Upper lobe of left lung (tissue), 6 donors: ENCODE data around the gene HIP1. TPM values are rescaled to one million over a fixed set of nuclear protein-coding genes. Genes with fewer than 3 reads are reported as not detected.

ENCODE experiments used
- ATAC-seq, 2 donors: fragments of 200-7000 bp; cut with Tn5 transposase; one replicate each; pipeline ENCODE4 v1.9.1; 2022; ENCODE audit warnings: mild to moderate bottlenecking in 2 of 2, moderate library complexity in 2 of 2; ENCODE audit not compliant: low FRiP score in 2 of 2
- DNase-seq, 2 donors: peaks; one replicate each; pipeline ENCODE4 v3.0.0-alpha.2; 2019 to 2020
- H3K27ac ChIP-seq, 4 donors: fragments of 200-600 bp; sonication (generic); one replicate each; pipeline ENCODE4 v1.5.1; 2016 to 2019
- H3K27me3 ChIP-seq, 4 donors: fragments of 200-600 bp; sonication (generic); one replicate each; pipeline ENCODE4 v1.5.1; 2017 to 2019
- H3K36me3 ChIP-seq, 4 donors: fragments of 200-600 bp; sonication (generic); one replicate each; pipeline ENCODE4 v1.5.1; 2016 to 2019
- H3K4me1 ChIP-seq, 4 donors: fragments of 200-600 bp; sonication (generic); one replicate each; pipeline ENCODE4 v1.5.1; 2018 to 2019
- H3K4me3 ChIP-seq, 4 donors: fragments of 200-600 bp; sonication (generic); one replicate each; pipeline ENCODE4 v1.5.1; 2017 to 2019; ENCODE audit warnings: mild to moderate bottlenecking in 2 of 4, moderate library complexity in 1 of 4
- H3K9me3 ChIP-seq, 4 donors: fragments of 200-600 bp; sonication (generic); one replicate each; pipeline ENCODE4 v1.5.1; 2018 to 2019
- CTCF ChIP-seq, 6 experiments: fragments of 450-650 bp in 4 of 6; fragments of 200-600 bp in 2 of 6; sonication (generic) in 2 of 6; IDR thresholded peaks; one replicate each; pipeline ENCODE4 v1.5.1; 2016 to 2019; ENCODE audit warnings: antibody characterized with exemption in 6 of 6
- EP300 ChIP-seq, 4 donors: sonication (generic); formaldehyde crosslinking; IDR thresholded peaks; one replicate each; pipeline ENCODE4 v1.5.1; 2017; ENCODE audit warnings: antibody characterized with exemption in 4 of 4, control low read depth in 2 of 4
- POLR2A ChIP-seq, 4 donors: fragments of 450-650 bp; IDR thresholded peaks; one replicate each; pipeline ENCODE4 v1.5.1; 2016 to 2017; ENCODE audit warnings: antibody characterized with exemption in 4 of 4, mild to moderate bottlenecking in 2 of 4
- POLR2AphosphoS5 ChIP-seq, 2 donors: sonication (generic); formaldehyde crosslinking; IDR thresholded peaks; one replicate each; pipeline ENCODE4 v1.5.1; 2017; ENCODE audit warnings: antibody characterized with exemption in 2 of 2
- WGBS, 2 donors: methylation state at CpG; one replicate each; pipeline ENCODE4 v1.1.5; 2017 to 2018; 5-methylcytosine and 5-hydroxymethylcytosine counted together
- total RNA-seq, 6 donors: library from RNA; depleted of rRNA in 4 of 6; stranded (reverse); fragments of >200 nt in 4 of 6; gene quantifications; one replicate each; pipeline versions ENCODE4 v1.1.0 to v1.2.1, GENCODE V29; 2016 to 2021
- donor health status: DM: no; HTN: no; CAD: no; lungs with moderate emphysema.
- donor health status: DM: no; HTN: yes; CAD: no; lungs with severe emphysema.

Gene HIP1
- total RNA-seq, 6 donors from 2014 or later = 43.9 to 66.0 (median 55.2) TPM

GRCh38 chr7:75657866-75658265 lies 80.9 kb downstream of the HIP1 start:
- H3K27ac ChIP-seq = peak overlapping the region in 3 of 4 donors; percentile 7 to 64 (median 40)
- no peaks in the 10 kb centered on the region for H3K27me3 ChIP-seq
- ATAC-seq (no peak), DNase-seq (no peak)
- H3K36me3 ChIP-seq = peaks cover 0 to 6% (median 0%) of the 10 kb centered on the region in 4 donors
- no peaks in the 10 kb centered on the region for H3K9me3 ChIP-seq
- TF ChIP-seq POLR2AphosphoS5 (IDR thresholded peaks at IDR 0.05) (no peak), EP300 (IDR thresholded peaks at IDR 0.05) (no peak)
- 80 to 89% methylated on average over 6 of the region's 6 CpGs for WGBS, 2 donors
- H3K4me1 ChIP-seq = no peaks in the 10 kb centered on the region
- no peak overlapping the region for H3K4me3 ChIP-seq

GRCh38 chr7:75656740-75657139 lies 82.0 kb downstream of the HIP1 start:
- ATAC-seq = no peak
- no peaks in the 10 kb centered on the region for H3K27me3 ChIP-seq
- 87 to 94% methylated on average over 7 of the region's 7 CpGs for WGBS, 2 donors

GRCh38 chr7:75655536-75655935 lies 83.2 kb downstream of the HIP1 start:
- 90 to 95% methylated on average over 2 of the region's 2 CpGs for WGBS, 2 donors
- TF ChIP-seq EP300 (IDR thresholded peaks at IDR 0.05) (no peak), POLR2AphosphoS5 (IDR thresholded peaks at IDR 0.05) (no peak), CTCF (IDR thresholded peaks at IDR 0.05) (no peak), POLR2A (IDR thresholded peaks at IDR 0.05) (no peak)
- Histone ChIP-seq H3K4me3 (no peak overlapping the region), H3K36me3 (peaks cover 0 to 6% (median 0%) of the 10 kb centered on the region in 4 donors), H3K4me1 (peaks cover 6 to 9% (median 6%) of the 10 kb centered on the region in 4 donors), H3K27ac (no peak overlapping the region), H3K27me3 (no peaks in the 10 kb centered on the region), H3K9me3 (no peaks in the 10 kb centered on the region)
- no peak for ATAC-seq
- no peak for DNase-seq

More at GRCh38 chr7:75656740-75657139, 82.0 kb downstream of the HIP1 start:
- Histone ChIP-seq H3K36me3 (peaks cover 0 to 6% (median 0%) of the 10 kb centered on the region in 4 donors), H3K4me3 (no peak overlapping the region), H3K4me1 (no peaks in the 10 kb centered on the region), H3K27ac (no peak overlapping the region), H3K9me3 (no peaks in the 10 kb centered on the region)
- no peak for TF ChIP-seq CTCF (IDR thresholded peaks at IDR 0.05)
- TF ChIP-seq POLR2AphosphoS5 (IDR thresholded peaks at IDR 0.05) = no peak
- peak in 1 of 4 donors; percentile 10 for TF ChIP-seq EP300 (IDR thresholded peaks at IDR 0.05)
- TF ChIP-seq POLR2A (IDR thresholded peaks at IDR 0.05) = no peak
- no peak for DNase-seq

GRCh38 chr7:75654855-75655254 lies 83.9 kb downstream of the HIP1 start:
- peaks cover 13 to 16% (median 13%) of the 10 kb centered on the region in 4 donors for H3K4me1 ChIP-seq
- no peaks in the 10 kb centered on the region for H3K9me3 ChIP-seq
- H3K36me3 ChIP-seq = peaks cover 0 to 6% (median 0%) of the 10 kb centered on the region in 4 donors
- TF ChIP-seq EP300 (IDR thresholded peaks at IDR 0.05) = no peak
- TF ChIP-seq POLR2AphosphoS5 (IDR thresholded peaks at IDR 0.05) = no peak
- TF ChIP-seq CTCF (IDR thresholded peaks at IDR 0.05) = no peak
- no peak for TF ChIP-seq POLR2A (IDR thresholded peaks at IDR 0.05)
- H3K4me3 ChIP-seq = no peak overlapping the region
- no peaks in the 10 kb centered on the region for H3K27me3 ChIP-seq
- no peak overlapping the region for H3K27ac ChIP-seq
- 79 to 83% methylated on average over 3 to 4 of the region's 4 CpGs for WGBS, 2 donors
- ATAC-seq (no peak), DNase-seq (no peak)

GRCh38 chr7:75653651-75654050 lies 85.1 kb downstream of the HIP1 start:
- H3K4me3 ChIP-seq = no peak overlapping the region
- no peak for TF ChIP-seq POLR2AphosphoS5 (IDR thresholded peaks at IDR 0.05)
- WGBS, 2 donors = 93 to 100% methylated on average over 3 to 7 of the region's 7 CpGs
- H3K9me3 ChIP-seq = no peaks in the 10 kb centered on the region
- H3K4me1 ChIP-seq = peaks cover 22 to 26% (median 23%) of the 10 kb centered on the region in 4 donors
- DNase-seq (no peak), ATAC-seq (no peak)
- H3K36me3 ChIP-seq = peaks cover 0 to 6% (median 0%) of the 10 kb centered on the region in 4 donors
- H3K27ac ChIP-seq = no peak overlapping the region
- H3K27me3 ChIP-seq = no peaks in the 10 kb centered on the region

- Histone ChIP-seq H3K4me3 (no peak overlapping the region), H3K36me3 (peaks cover 0 to 6% (median 0%) of the 10 kb centered on the region in 4 donors), H3K4me1 (peaks cover 22 to 26% (median 23%) of the 10 kb centered on the region in 4 donors), H3K27ac (no peak overlapping the region), H3K27me3 (no peaks in the 10 kb centered on the region), H3K9me3 (no peaks in the 10 kb centered on the region)
- WGBS, 2 donors = 90 to 97% methylated on average over 1 of the region's 1 CpG
- TF ChIP-seq POLR2AphosphoS5 (IDR thresholded peaks at IDR 0.05) = no peak
- TF ChIP-seq EP300 (IDR thresholded peaks at IDR 0.05) = no peak
- TF ChIP-seq POLR2A (IDR thresholded peaks at IDR 0.05) = no peak
- no peak for TF ChIP-seq CTCF (IDR thresholded peaks at IDR 0.05)
- DNase-seq = no peak
- ATAC-seq = no peak
These were observed 86.0 kb downstream of the HIP1 start for GRCh38 chr7:75652788-75653187.
